T47D (cell line): ENCODE results near the gene ZBTB8A.

ENCODE experiments used
- DNase-seq, 2 experiments: peaks; one replicate each; pipeline versions ENCODE4 v3.0.0 to v3.0.0-alpha.2; 2011 to 2012; ENCODE audit warnings: low read depth in 1 of 2, low spot score in 1 of 2
- JUND ChIP-seq: IDR thresholded peaks from 2 replicates; pipeline ENCODE4 v1.6.1; 2012; ENCODE audit warnings: low read depth
- in situ Hi-C: cut with HindIII; loops from 2 replicates; pipeline ENCODE4 v1.10.0; 2016; ENCODE audit warnings: low sequenced_read_pairs, low pct_unique_long_range_greater_than_20kb

The ZBTB8A gene

DNA sequence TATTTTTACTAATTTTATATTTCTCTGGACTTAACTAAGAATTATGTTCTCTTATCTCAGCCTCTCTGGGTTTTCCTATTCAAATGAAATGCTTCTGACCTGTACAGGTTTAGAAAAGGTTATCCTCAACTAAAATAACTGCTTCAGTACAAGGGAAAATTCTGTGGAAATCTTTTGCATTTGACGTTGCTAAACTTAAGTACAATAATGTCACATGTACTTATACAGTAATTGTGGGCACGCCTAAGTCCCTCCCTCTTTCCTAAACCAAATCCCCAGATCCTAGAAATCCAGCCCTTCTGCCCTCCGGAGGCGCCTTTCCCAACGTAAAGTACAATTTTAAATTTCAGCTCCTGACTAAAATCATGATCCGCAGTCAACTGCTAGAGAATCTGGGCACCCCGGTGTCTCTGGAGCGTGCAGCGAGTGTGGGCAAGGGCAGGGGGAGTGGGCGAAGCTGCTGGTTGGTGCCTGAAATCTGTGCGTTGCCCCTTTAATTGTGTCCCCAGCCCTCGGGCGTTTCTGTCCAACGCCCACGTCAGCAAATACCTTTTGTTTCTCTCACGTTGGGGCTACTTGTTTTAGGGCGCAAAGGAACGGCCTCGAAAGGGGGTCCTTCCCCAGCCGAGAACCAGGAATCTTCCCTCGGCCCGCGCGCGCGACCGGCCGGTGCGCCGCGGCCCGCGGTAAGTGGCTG lies at the start of gene ZBTB8A:
TSS of gene ZBTB8A (plus strand) at position 541 of the 697 bp plus-strand sequence. CDS start 53,505 bp downstream, outside the sequence.
- TF ChIP-seq JUND: no peak
- DNase-seq: peak; percentile 59 to 73
- in situ Hi-C loops: no loop called here

DNA sequence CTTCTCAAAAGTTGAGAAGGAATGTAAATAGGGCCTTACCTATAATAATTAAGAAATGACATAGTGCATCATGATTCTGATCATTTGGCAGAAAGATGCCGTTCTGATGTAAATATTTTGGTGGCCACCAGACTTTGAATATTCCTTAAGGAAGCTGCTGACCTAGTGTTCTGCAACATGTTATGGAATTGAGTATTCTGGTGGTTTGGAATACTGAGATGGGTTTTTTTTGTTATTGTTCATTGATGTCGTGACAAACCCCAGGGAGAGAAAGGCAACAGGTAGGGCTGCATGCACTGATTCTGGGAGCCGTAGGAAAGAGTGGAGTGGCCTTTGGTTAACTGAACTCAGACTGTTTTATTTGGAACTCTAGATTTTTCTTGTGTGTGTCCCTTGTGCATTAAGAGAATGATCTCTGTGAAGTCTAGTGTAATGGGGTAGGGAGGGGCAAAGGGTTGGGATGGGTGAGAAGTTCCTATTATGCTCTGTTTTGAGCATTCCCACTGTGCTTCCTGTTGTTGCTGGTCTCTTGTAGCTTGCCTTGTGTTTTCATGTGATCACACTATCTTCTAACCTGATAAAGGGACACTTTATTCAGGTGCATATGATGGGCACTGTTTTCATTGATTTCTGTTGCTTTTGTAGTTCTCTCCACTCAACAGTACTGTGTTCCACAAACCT lies 49.3 kb upstream of the ZBTB8A start:
- DNase-seq: no peak
- no peak for TF ChIP-seq JUND
- in situ Hi-C loops: no loop called here

- DNase-seq: no peak
- no peak for TF ChIP-seq JUND
- in situ Hi-C loops: no loop called here
Measured at GRCh38 chr1:32491386-32491785, 47.8 kb upstream of the ZBTB8A start.

DNA sequence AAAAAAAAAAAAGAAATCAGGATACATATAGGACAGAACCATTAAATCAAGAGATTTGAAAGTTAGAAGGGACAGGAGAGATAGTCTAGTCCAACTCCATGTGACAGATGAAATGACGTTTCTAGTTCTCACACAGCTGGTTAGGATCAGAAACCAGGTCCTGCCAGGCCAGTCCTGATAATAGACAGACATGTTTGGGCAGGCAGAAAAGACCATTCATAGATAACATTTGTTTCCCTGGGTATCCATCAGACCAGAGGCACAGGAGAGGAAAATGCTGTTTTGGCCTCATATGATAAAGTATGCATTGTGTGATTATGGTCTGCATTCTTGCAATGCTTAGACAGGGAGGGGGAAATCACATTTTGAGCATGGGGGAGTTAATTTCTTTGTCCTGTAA lies 45.0 kb upstream of the ZBTB8A start:
- no peak for DNase-seq
- in situ Hi-C loops: no loop called here

DNA sequence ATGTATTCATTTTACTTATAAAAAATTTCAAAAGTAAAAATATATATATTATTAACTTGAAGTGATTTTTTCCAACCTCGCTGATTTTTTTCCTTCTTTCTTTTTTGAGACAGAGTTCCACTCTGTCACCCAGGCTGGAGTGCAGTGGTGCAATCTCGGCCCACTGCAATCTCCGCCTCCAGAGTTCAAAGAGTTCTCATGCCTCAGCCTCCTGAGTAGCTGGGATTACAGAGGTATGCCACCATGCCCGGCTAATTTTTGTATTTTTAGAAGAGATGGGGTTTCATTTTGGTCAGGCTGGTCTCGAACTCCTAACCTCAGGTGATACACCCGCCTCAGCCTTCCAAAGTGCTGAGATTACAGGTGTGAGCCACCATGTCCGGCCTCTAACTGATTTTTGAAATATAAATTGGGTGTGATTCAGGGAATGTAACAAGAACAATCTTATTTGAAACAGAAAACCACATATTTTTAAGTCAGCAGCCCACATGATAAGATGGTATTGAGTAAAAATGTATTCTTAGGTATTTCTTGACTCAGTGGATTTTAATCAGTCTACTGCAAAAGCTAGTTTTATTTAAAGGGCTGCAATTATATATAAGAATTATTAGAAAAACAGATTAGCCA lies 44.4 kb upstream of the ZBTB8A start:
- DNase-seq: no peak
- in situ Hi-C loops: no loop called here
- TF ChIP-seq JUND: no peak

More for the DNA sequence above, 45.0 kb upstream of the ZBTB8A start:
- TF ChIP-seq JUND: no peak

GRCh38 chr1:32496127-32496526 lies 43.1 kb upstream of the ZBTB8A start:
- in situ Hi-C loops: no loop called here
- TF ChIP-seq JUND: no peak
- peak in 1 of 2 experiments; percentile 5 for DNase-seq

GRCh38 chr1:32498751-32499150 lies 40.5 kb upstream of the ZBTB8A start:
- no peak for DNase-seq
- in situ Hi-C loops: no loop called here
- no peak for TF ChIP-seq JUND

DNA sequence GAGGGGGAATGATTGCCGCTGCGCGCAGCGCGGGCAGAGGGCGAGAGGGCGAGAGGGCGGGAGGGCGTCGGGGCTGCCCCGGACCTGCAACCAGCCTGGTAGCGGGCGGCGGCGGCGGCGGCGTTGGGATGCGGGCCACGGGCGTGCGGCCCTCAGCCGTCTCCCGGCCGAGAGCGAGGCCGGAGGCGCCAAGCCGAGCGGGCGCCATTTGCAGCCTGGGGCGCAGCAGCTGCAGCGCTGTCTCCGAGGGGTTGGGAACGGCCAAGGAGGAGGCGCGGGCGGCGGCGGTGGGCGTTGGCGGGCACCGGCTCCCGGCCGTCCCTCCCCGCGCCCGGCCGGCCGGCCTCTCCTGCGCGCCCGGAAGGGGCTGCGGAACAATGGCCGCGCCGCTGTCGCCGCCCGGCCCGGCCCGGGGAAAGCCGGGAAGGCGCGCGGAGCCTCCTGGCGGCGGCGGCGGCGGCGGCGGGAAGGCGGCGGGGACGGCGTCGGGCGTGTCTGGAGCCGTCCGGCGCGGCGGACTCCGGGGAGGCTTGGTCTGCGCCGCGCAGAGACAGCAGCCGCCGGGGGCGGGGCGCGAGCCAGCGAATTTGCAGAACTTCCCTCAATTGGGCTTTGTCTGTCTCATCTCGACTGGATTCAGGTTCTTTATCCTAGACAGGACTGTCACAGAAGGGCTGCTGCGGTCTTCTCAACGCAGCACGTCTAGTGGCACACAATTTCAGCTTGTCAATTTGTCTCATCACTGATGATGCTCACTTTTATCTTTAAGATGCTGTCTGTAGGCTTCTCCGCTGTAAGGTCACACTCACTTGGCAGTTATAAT lies 38.6 kb upstream of the ZBTB8A start:
- in situ Hi-C loops: no loop called here
- DNase-seq: peak; percentile 63 to 67
- no peak for TF ChIP-seq JUND

DNA sequence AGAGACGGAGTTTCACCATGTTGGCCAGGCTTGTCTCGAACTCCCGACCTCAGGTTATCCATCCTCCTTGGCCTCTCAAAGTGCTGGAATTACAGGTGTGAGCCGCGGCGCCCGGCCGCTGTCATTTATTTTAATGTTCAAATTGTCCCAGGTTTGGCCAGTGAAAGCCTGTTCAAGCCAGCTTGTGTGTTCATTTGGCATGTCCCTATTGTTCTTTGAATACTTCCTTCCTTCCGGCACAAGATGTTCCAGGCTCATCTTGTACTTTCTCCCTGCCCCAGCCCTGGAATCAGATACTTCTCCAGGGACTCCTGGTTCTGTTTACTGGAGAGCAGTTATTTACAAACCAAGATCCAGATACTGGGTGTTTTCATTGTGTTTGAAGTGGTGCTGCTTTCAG lies 37.4 kb upstream of the ZBTB8A start:
- no peak for DNase-seq
- TF ChIP-seq JUND: no peak
- in situ Hi-C loops: no loop called here

- no peak for TF ChIP-seq JUND
- DNase-seq: no peak
- in situ Hi-C loops: no loop called here
Measured at GRCh38 chr1:32503153-32503552, 36.1 kb upstream of the ZBTB8A start.

- in situ Hi-C loops: no loop called here
- no peak for DNase-seq
- no peak for TF ChIP-seq JUND
Measured at GRCh38 chr1:32507021-32507420, 32.2 kb upstream of the ZBTB8A start.

- in situ Hi-C loops: no loop called here
- no peak for TF ChIP-seq JUND
- DNase-seq: no peak
Measured at GRCh38 chr1:32508761-32509160, 30.5 kb upstream of the ZBTB8A start.
